ENCODE measurements around the gene CTRB1. TPM values are rescaled to one million over a fixed set of nuclear protein-coding genes. Genes with fewer than 3 reads are reported as not detected.

The CTRB1 gene
- polyA plus RNA-seq, 5 donors = 0.09 to 0.12 TPM; not detected in 3

- no peak for DNase-seq
Measured at GRCh38 chr16:75252946-75253911, 34.4 kb downstream of the CTRB1 start.

- DNase-seq = no peak
Measured at GRCh38 chr16:75254359-75254837, 35.6 kb downstream of the CTRB1 start.

- no peak for DNase-seq
Measured at GRCh38 chr16:75256059-75256571, 37.3 kb downstream of the CTRB1 start.

GRCh38 chr16:75256696-75257343, 38.0 kb downstream of the CTRB1 start:
- DNase-seq = no peak

GRCh38 chr16:75257886-75258806, 39.4 kb downstream of the CTRB1 start:
- DNase-seq = no peak

- DNase-seq = no peak
Measured at GRCh38 chr16:75258807-75259141, 40.0 kb downstream of the CTRB1 start.

- DNase-seq = no peak
Measured at GRCh38 chr16:75260851-75261589, 42.2 kb downstream of the CTRB1 start.

GRCh38 chr16:75261590-75262078, 42.8 kb downstream of the CTRB1 start:
- DNase-seq = no peak

- DNase-seq = no peak
Measured at GRCh38 chr16:75262104-75262799, 43.5 kb downstream of the CTRB1 start.

- DNase-seq = no peak
Measured at GRCh38 chr16:75262800-75263127, 44.0 kb downstream of the CTRB1 start.

- DNase-seq = no peak
Measured at GRCh38 chr16:75263291-75263962, 44.6 kb downstream of the CTRB1 start.

- no peak for DNase-seq
Measured at GRCh38 chr16:75263963-75264445, 45.2 kb downstream of the CTRB1 start.

GRCh38 chr16:75264457-75264998, 45.7 kb downstream of the CTRB1 start:
- peak; percentile 84 to 85 for DNase-seq

GRCh38 chr16:75264999-75265910, 46.5 kb downstream of the CTRB1 start:
- no peak for DNase-seq

- peak; percentile 73 to 75 for DNase-seq
Measured at GRCh38 chr16:75265911-75266701, 47.3 kb downstream of the CTRB1 start.

GRCh38 chr16:75266738-75267630, 48.2 kb downstream of the CTRB1 start:
- no peak for DNase-seq
